Prostate gland (tissue), 2 donors: ENCODE results near the gene COL2A1. TPM values are rescaled to one million over a fixed set of nuclear protein-coding genes. Genes with fewer than 3 reads are reported as not detected.

Source experiments
- DNase-seq: peaks from one replicate; pipeline ENCODE4 v3.0.0-alpha.2; 2019; ENCODE audit warnings: low spot score
- H3K27ac ChIP-seq, 2 donors: fragments of 200-600 bp; sonication (generic); 2 replicates each; pipeline ENCODE4 v1.5.1; 2017 to 2019
- H3K27me3 ChIP-seq: fragments of 200-600 bp; sonication (generic); replicated peaks from 2 replicates; pipeline ENCODE4 v1.5.1; 2019; ENCODE audit not compliant: insufficient read depth
- H3K36me3 ChIP-seq, 2 donors: fragments of 200-600 bp; sonication (generic); 1 replicate in 1 of 2; 2 replicates in 1 of 2; pipeline versions ENCODE4 v1.5.1 to v1.8.1; 2017 to 2019
- H3K4me1 ChIP-seq: fragments of 200-600 bp; sonication (generic); replicated peaks from 2 replicates; pipeline ENCODE4 v1.5.1; 2019
- H3K4me3 ChIP-seq, 2 donors: fragments of 200-600 bp; sonication (generic); 2 replicates each; pipeline ENCODE4 v1.5.1; 2017 to 2019
- H3K9me3 ChIP-seq: fragments of 200-600 bp; sonication (generic); 2 replicates; pipeline ENCODE4 v1.5.1; 2017
- POLR2A ChIP-seq: fragments of 450-650 bp; IDR thresholded peaks from one replicate; pipeline ENCODE4 v1.6.1; 2016; ENCODE audit warnings: antibody characterized with exemption, mild to moderate bottlenecking
- POLR2AphosphoS5 ChIP-seq: sonication (generic); formaldehyde crosslinking; IDR thresholded peaks from one replicate; pipeline ENCODE4 v1.6.1; 2017; ENCODE audit warnings: antibody characterized with exemption
- WGBS: methylation state at CpG from one replicate; pipeline ENCODE4 v1.1.5; 2018; 5-methylcytosine and 5-hydroxymethylcytosine counted together
- intact Hi-C: fragments of 100-400 bp; cut with DNase I; formaldehyde crosslinking; loops from one replicate; pipeline ENCODE4 v1.14.2; 2022
- total RNA-seq, 2 donors: library from RNA; depleted of rRNA; stranded (reverse); fragments of >200 nt; gene quantifications; one replicate each; pipeline ENCODE4 v1.1.0, GENCODE V29; 2016
- TF ChIP-seq, protein P1 (sequence below), 4 experiments: fragments of 200-600 bp in 2 of 4; fragments of 450-650 bp in 2 of 4; sonication (generic) in 2 of 4; IDR thresholded peaks; 1 replicate in 3 of 4; 2 replicates in 1 of 4; pipeline ENCODE4 v1.5.1; 2016 to 2019; ENCODE audit warnings: antibody characterized with exemption in 4 of 4, mild to moderate bottlenecking in 2 of 4, moderate library complexity in 2 of 4

COL2A1 gene
- total RNA-seq, 2 donors from 2014 or later = 0.14 to 1.9 TPM

DNA sequence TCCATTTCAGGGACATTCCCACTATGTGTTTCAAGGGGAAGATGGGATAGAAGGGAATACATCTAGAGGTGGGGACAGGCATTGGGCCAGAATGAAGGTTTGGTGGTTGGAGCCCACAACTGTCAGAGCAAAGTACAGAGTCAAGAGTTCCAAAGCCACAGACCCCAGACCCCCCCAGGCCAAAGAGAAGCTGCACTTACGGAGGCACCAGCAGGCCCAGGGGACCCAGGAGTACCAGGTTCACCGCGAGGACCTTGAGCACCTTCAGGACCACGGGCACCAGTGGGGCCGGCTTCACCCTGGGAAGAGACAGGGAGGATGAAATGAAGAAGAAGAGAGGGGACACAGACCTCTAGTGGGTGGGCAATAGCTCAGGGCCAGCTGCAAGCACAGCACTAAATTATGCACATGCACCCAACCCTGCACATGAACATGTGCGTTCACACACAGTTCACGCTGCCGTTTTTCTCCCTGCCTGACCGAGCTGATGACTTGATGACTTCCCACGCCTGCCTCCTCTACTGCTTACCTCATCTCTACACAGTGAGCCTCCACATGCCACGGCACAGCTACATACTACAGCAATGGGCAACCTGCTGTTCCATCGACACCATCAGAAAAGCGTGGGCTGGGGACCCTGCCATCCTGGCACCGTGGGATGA lies 16.7 kb downstream of the COL2A1 start:
- WGBS = 85% methylated on average over 14 of the region's 14 CpGs
- no peak for DNase-seq

DNA sequence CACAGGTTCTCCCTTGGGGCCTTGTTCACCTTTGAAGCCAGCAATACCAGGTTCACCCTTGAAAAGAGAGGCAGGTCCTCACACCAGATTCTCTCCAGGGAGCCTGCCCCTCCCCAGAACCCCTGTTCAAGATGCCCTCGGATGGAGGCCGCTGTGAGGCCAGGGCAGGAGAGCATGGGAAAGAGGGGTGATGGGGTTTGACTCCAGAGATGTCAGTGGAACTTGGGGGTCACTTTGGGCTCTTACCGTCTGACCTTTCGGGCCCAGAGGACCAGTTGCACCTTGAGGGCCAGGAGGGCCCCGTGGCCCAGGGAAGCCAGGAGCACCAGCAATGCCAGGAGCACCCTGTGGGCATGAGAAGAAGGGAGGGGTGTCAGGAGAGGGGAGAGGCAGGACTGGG lies 17.4 kb downstream of the COL2A1 start:
- TF ChIP-seq, protein P1, sequence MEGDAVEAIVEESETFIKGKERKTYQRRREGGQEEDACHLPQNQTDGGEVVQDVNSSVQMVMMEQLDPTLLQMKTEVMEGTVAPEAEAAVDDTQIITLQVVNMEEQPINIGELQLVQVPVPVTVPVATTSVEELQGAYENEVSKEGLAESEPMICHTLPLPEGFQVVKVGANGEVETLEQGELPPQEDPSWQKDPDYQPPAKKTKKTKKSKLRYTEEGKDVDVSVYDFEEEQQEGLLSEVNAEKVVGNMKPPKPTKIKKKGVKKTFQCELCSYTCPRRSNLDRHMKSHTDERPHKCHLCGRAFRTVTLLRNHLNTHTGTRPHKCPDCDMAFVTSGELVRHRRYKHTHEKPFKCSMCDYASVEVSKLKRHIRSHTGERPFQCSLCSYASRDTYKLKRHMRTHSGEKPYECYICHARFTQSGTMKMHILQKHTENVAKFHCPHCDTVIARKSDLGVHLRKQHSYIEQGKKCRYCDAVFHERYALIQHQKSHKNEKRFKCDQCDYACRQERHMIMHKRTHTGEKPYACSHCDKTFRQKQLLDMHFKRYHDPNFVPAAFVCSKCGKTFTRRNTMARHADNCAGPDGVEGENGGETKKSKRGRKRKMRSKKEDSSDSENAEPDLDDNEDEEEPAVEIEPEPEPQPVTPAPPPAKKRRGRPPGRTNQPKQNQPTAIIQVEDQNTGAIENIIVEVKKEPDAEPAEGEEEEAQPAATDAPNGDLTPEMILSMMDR (IDR thresholded peaks at IDR 0.05) = no peak
- intact Hi-C loops = no loop called here
- Histone ChIP-seq H3K36me3 (no peaks in the 10 kb centered on the region), H3K27ac (no peak overlapping the region), H3K9me3 (no peaks in the 10 kb centered on the region), H3K27me3 (no peaks in the 10 kb centered on the region), H3K4me3 (no peak overlapping the region), H3K4me1 (no peaks in the 10 kb centered on the region)
- WGBS = 98% methylated on average over 5 of the region's 5 CpGs
- no peak for DNase-seq

More for the DNA sequence above, 16.7 kb downstream of the COL2A1 start:
- Histone ChIP-seq H3K4me3 (no peak overlapping the region), H3K36me3 (no peaks in the 10 kb centered on the region), H3K4me1 (no peaks in the 10 kb centered on the region), H3K27ac (no peak overlapping the region), H3K9me3 (no peaks in the 10 kb centered on the region), H3K27me3 (no peaks in the 10 kb centered on the region)
- intact Hi-C loops = no loop called here
- TF ChIP-seq POLR2AphosphoS5 (no peak), POLR2A (no peak)

DNA sequence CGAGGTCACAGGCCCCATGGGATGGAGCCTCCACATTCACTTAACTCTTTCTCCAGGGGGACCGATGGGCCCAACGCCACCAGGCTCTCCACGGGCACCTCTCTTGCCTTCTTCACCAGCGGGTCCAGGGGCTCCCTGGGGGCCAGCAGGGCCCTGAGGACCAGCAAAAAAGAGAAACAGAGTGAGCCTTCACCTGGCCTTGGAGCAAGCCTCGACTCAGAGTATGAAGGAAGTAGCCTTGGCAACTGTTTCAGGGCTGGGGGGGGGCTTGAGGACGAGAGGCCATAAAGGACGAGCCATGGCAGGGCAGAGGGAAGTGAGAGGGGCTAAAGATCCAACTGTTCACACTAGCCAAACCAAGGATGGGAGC lies 18.0 kb downstream of the COL2A1 start:
- no peaks in the 10 kb centered on the region for H3K4me1 ChIP-seq
- no peak for DNase-seq
- TF ChIP-seq POLR2AphosphoS5 = no peak
- no peak for TF ChIP-seq POLR2A
- TF ChIP-seq, protein P1 (IDR thresholded peaks at IDR 0.05) = no peak
- H3K27ac ChIP-seq = no peak overlapping the region
- intact Hi-C loops = no loop called here
- no peaks in the 10 kb centered on the region for H3K27me3 ChIP-seq
- WGBS = 80% methylated on average over 8 of the region's 8 CpGs
- no peaks in the 10 kb centered on the region for H3K36me3 ChIP-seq
- H3K9me3 ChIP-seq = no peaks in the 10 kb centered on the region
- H3K4me3 ChIP-seq = no peak overlapping the region

DNA sequence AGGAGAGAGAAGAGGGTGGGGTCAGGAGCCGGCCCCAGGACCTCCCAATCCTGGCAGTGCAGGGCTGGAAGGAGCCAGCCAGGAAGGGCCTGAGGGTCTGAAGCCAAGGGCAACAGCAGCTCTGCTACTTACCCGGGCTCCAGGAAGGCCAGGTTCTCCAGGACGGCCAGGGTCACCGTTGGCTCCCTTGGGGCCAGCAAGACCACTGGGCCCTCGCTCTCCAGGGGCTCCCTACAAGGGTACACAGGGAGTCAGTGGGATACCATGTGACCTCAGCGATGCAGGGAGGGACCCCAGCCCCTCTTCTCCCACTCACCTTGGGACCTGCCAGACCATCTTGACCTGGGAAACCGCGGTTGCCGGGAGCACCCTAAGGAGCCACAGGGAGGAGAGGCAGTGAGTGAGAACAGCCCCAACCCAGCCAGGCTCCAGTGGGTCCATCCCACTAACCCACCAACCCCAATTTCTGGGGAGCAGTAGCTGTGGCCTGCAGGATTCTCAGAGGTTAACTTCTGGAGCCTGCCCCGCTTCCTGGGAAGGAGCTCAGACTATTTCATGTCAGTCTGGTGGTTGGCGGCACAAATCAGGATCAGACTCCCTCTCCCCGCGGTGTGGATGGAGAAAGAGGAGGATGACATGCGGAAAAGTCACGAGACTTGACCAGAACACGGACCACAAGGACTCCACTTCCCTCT lies 18.5 kb downstream of the COL2A1 start:
- Histone ChIP-seq H3K4me3 (no peak overlapping the region), H3K9me3 (no peaks in the 10 kb centered on the region), H3K27me3 (no peaks in the 10 kb centered on the region), H3K36me3 (no peaks in the 10 kb centered on the region), H3K27ac (no peak overlapping the region), H3K4me1 (no peaks in the 10 kb centered on the region)
- WGBS = 90% methylated on average over 16 of the region's 16 CpGs
- TF ChIP-seq, protein P1 (IDR thresholded peaks at IDR 0.05) = no peak
- TF ChIP-seq POLR2AphosphoS5 (no peak), POLR2A (no peak)
- intact Hi-C loops = no loop called here
- DNase-seq = no peak

DNA sequence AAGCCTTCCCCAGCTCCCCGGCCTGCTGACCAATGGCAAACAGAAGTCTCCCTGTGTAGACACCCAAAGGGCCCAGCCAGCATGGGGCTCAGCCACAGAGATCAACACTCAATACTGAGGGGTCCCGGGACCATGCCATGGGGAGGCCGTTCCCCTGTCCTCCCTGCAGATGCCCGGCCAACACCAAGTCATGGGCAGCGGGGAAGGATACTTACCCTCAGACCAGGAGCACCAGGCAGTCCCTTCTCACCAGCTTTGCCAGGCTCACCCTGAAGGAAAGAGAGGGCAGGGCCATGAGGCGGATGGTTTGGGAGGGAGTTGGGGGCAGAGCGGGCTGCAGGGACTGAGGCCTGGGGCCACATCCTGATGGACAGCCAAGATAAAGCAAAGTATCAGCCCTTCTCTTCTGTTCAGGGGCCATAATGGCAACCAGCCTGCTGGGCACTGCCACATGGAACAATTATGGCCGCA lies 19.9 kb downstream of the COL2A1 start:
- TF ChIP-seq POLR2AphosphoS5 (no peak), POLR2A (no peak)
- TF ChIP-seq, protein P1 (IDR thresholded peaks at IDR 0.05) = no peak
- intact Hi-C loops = no loop called here
- H3K4me3 ChIP-seq = no peak overlapping the region
- H3K27me3 ChIP-seq = no peaks in the 10 kb centered on the region
- no peaks in the 10 kb centered on the region for H3K4me1 ChIP-seq
- no peak overlapping the region for H3K27ac ChIP-seq
- no peaks in the 10 kb centered on the region for H3K9me3 ChIP-seq
- H3K36me3 ChIP-seq = no peaks in the 10 kb centered on the region
- whole genome bisulfite sequencing = 92% methylated on average over 8 of the region's 8 CpGs
- DNase-seq = no peak
